ENCODE measurements around the gene EPHA1.

EPHA1 gene

DNA sequence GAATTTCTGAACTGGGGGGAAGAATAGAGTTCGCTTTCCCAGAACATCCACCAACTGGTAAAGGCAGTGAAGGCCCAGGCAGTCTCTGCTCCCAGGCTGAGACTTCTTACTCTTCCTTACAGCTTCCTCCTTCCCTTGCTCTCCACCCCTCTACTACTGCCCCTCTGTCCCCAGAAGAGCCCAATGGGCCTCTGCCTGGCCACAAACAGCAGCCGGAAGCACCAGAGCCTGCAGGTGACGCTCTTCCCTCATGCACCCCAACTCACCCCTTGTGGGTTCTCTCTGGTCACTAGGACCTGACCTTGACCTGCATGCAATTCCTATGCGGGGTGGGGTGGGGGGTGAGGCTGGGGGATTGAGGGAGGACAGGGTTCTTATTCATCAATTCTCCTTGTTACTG is 62.6 kb downstream of the EPHA1 start:
- no peaks in the 10 kb centered on the region for H3K4me1 ChIP-seq (ENCODE audit: insufficient read depth, poor library complexity, severe bottlenecking)
- H3K27me3 ChIP-seq (ENCODE audit: insufficient read depth, poor library complexity, severe bottlenecking) = no peaks in the 10 kb centered on the region
- H3K4me3 ChIP-seq (ENCODE audit: severe bottlenecking) = no peak overlapping the region
- no peaks in the 10 kb centered on the region for H3K9me3 ChIP-seq (ENCODE audit: severe bottlenecking)
- no peak overlapping the region for H3K27ac ChIP-seq (ENCODE audit: poor library complexity, severe bottlenecking)
- no peak for DNase-seq (ENCODE audit: low spot score)
- TF ChIP-seq, protein P1, sequence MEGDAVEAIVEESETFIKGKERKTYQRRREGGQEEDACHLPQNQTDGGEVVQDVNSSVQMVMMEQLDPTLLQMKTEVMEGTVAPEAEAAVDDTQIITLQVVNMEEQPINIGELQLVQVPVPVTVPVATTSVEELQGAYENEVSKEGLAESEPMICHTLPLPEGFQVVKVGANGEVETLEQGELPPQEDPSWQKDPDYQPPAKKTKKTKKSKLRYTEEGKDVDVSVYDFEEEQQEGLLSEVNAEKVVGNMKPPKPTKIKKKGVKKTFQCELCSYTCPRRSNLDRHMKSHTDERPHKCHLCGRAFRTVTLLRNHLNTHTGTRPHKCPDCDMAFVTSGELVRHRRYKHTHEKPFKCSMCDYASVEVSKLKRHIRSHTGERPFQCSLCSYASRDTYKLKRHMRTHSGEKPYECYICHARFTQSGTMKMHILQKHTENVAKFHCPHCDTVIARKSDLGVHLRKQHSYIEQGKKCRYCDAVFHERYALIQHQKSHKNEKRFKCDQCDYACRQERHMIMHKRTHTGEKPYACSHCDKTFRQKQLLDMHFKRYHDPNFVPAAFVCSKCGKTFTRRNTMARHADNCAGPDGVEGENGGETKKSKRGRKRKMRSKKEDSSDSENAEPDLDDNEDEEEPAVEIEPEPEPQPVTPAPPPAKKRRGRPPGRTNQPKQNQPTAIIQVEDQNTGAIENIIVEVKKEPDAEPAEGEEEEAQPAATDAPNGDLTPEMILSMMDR (IDR thresholded peaks at IDR 0.05; ENCODE audit: poor library complexity, severe bottlenecking) = no peak
- no peaks in the 10 kb centered on the region for H3K36me3 ChIP-seq (ENCODE audit: low read depth)
- no peak for ATAC-seq (ENCODE audit: low read depth)

DNA sequence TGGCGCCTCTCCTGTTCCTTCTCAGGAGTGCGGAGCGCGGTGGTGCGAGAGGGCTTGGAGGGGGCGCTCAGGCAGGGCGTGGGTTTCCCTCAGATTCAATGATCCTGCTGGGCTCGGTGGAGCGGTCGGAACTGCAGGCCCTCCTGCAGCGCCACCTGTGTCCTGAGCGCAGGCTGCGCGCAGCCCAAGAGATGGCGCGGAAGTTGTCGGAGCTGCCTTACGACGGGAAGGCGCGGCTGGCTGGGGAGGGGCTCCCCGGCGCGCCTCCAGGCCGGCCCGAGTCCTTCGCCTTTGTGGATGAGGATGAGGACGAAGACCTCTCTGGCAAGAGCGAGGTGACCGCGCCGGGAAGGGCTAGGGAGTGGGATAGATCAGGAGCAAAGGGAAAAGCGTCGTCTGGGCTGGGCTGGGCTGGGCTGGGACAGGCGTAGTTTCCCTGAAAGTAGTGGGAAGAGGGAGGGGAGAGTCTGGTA is 63.2 kb downstream of the EPHA1 start:
- H3K27ac ChIP-seq (ENCODE audit: poor library complexity, severe bottlenecking) = no peak overlapping the region
- no peaks in the 10 kb centered on the region for H3K4me1 ChIP-seq (ENCODE audit: insufficient read depth, poor library complexity, severe bottlenecking)
- H3K9me3 ChIP-seq (ENCODE audit: severe bottlenecking) = no peaks in the 10 kb centered on the region
- DNase-seq (ENCODE audit: low spot score) (no peak), ATAC-seq (ENCODE audit: low read depth) (peak; percentile 58; the same call in 2 of the 3 replicates)
- no peak overlapping the region for H3K4me3 ChIP-seq (ENCODE audit: severe bottlenecking)
- TF ChIP-seq, protein P1 (IDR thresholded peaks at IDR 0.05; ENCODE audit: poor library complexity, severe bottlenecking) = peak; percentile 28
- H3K36me3 ChIP-seq (ENCODE audit: low read depth) = no peaks in the 10 kb centered on the region
- no peaks in the 10 kb centered on the region for H3K27me3 ChIP-seq (ENCODE audit: insufficient read depth, poor library complexity, severe bottlenecking)

DNA sequence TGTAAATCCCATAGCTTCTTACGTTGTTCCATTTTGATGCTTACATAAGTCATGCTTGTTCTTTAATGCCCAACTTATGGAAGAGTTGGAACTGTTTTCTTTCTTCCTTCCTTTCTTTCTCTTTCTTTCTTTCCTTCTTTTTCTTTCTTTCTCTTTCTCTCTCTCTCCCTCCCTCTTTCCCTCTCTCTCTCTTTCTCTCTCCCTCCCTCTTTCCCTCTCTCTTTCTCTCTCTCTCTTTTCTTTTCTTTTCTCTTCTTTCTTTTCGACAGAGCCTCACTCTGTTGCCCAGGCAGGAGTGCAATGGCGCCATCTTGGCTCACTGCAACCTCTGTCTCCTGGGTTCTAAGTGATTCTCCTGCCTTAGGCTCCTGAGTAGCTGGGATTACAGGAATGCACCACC is 65.1 kb downstream of the EPHA1 start:
- no peaks in the 10 kb centered on the region for H3K36me3 ChIP-seq (ENCODE audit: low read depth)
- no peaks in the 10 kb centered on the region for H3K9me3 ChIP-seq (ENCODE audit: severe bottlenecking)
- no peak overlapping the region for H3K4me3 ChIP-seq (ENCODE audit: severe bottlenecking)
- ATAC-seq (ENCODE audit: low read depth) (no peak), DNase-seq (ENCODE audit: low spot score) (no peak)
- no peaks in the 10 kb centered on the region for H3K27me3 ChIP-seq (ENCODE audit: insufficient read depth, poor library complexity, severe bottlenecking)
- TF ChIP-seq, protein P1 (IDR thresholded peaks at IDR 0.05; ENCODE audit: poor library complexity, severe bottlenecking) = no peak
- H3K4me1 ChIP-seq (ENCODE audit: insufficient read depth, poor library complexity, severe bottlenecking) = no peaks in the 10 kb centered on the region
- no peak overlapping the region for H3K27ac ChIP-seq (ENCODE audit: poor library complexity, severe bottlenecking)

DNA sequence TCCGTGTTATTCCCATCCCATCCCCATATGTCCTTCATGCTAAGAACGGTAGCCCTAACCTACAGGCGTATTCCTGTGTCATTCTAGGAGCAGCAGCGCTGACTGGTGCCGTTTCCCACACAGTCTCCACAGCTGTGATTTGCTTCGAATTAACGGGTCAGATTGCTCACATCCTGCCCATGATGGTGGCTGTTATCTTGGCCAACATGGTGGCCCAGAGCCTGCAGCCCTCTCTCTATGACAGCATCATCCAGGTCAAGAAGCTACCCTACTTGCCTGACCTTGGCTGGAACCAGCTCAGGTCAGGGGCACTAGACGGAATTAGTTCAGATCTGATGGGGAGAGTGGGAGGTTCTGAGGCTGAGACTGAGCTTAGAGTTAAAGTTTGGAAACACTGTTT is 66.8 kb downstream of the EPHA1 start:
- H3K9me3 ChIP-seq (ENCODE audit: severe bottlenecking) = no peaks in the 10 kb centered on the region
- ATAC-seq (ENCODE audit: low read depth) (no peak), DNase-seq (ENCODE audit: low spot score) (no peak)
- TF ChIP-seq, protein P1 (IDR thresholded peaks at IDR 0.05; ENCODE audit: poor library complexity, severe bottlenecking) = no peak
- H3K4me1 ChIP-seq (ENCODE audit: insufficient read depth, poor library complexity, severe bottlenecking) = no peaks in the 10 kb centered on the region
- no peaks in the 10 kb centered on the region for H3K36me3 ChIP-seq (ENCODE audit: low read depth)
- no peaks in the 10 kb centered on the region for H3K27me3 ChIP-seq (ENCODE audit: insufficient read depth, poor library complexity, severe bottlenecking)
- H3K4me3 ChIP-seq (ENCODE audit: severe bottlenecking) = no peak overlapping the region
- H3K27ac ChIP-seq (ENCODE audit: poor library complexity, severe bottlenecking) = no peak overlapping the region

All from RWPE2 (cell line).